LNCAP (cell line): ENCODE measurements around the gene ACP2.

Experiments
- TF ChIP-seq, protein P1 (sequence below): fragments of 450-650 bp; IDR thresholded peaks from 2 replicates; pipeline ENCODE4 v1.5.1; 2017; ENCODE audit warnings: mild to moderate bottlenecking

Gene ACP2

DNA sequence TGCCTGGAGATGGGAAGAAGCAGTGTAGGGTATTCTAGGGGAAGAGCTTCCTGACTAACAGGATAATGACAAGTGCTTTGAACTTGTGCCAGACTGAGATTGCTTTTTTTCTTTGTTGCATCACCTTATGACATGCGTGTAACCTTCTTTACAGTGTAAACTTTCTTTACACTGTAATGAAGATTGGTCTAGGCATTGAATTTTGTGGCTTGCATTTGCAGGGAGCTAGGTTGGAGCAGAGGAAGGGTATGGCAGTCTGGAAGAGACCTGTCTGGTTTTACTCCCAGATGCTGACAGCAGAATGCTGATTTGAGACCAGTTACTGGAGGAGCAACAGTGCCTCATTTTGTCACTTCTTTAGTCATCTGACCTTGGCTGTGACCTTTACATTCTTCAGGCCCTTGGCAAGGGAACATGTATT is 28.2 kb downstream of the ACP2 start:
- TF ChIP-seq, protein P1, sequence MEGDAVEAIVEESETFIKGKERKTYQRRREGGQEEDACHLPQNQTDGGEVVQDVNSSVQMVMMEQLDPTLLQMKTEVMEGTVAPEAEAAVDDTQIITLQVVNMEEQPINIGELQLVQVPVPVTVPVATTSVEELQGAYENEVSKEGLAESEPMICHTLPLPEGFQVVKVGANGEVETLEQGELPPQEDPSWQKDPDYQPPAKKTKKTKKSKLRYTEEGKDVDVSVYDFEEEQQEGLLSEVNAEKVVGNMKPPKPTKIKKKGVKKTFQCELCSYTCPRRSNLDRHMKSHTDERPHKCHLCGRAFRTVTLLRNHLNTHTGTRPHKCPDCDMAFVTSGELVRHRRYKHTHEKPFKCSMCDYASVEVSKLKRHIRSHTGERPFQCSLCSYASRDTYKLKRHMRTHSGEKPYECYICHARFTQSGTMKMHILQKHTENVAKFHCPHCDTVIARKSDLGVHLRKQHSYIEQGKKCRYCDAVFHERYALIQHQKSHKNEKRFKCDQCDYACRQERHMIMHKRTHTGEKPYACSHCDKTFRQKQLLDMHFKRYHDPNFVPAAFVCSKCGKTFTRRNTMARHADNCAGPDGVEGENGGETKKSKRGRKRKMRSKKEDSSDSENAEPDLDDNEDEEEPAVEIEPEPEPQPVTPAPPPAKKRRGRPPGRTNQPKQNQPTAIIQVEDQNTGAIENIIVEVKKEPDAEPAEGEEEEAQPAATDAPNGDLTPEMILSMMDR = no peak

DNA sequence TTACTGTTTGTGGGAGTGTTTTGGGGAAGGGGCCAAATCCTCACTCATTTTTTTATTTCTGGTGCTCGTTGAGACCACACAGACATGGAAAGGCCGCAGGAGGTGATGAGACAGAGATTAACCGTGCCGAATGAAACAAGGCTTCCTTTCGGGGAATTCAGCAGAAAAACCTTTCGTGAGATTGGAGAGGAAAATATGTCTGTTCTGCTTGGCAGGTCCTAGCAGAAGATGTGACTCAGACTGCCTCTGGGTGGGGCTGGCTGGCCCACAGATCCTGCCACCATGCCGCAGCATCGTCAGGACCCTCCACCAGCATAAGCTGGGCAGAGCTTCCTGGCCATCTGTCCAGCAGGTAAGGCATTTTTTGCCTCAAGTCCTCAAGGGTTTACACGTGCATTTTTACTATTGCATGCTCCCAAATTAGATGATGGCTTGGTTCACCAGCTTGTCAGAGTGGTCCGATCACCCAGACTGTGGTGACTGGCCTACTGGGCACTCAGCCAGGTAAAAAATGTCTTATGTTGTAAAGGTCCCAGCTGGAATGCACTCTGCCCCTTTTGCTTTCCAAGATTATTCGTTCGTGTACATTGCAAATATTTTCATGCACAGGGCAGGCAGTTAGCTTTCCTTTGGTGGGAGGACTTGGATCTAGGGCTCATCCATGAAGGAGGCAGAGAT is 32.4 kb downstream of the ACP2 start:
- TF ChIP-seq, protein P1 = no peak

DNA sequence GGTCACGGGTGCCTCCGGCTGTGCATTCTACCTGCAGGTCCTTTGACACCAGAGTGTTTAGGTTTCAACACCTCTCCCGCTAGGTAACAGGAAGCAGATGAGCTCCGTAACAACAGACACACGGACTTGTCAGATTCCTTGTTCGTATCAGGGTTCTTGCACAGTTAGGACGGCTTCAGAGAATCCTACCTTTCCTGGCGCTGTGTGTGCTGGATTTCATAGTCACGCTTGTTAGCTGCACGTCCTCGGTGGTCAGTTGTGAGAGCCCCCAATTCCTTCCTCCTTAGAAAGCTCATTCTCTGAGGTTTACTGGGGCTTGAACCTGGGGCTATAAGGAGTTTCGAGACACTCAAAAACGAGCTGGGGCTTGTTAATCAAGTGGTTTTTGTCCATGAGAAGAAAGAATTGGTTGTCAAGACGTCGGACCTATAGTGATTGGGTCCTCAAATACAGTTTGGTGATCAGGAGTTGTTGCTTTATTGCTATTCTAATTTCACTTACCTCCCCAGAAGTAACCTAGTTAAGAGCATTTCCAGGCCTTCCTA is 33.2 kb downstream of the ACP2 start:
- TF ChIP-seq, protein P1 = no peak

DNA sequence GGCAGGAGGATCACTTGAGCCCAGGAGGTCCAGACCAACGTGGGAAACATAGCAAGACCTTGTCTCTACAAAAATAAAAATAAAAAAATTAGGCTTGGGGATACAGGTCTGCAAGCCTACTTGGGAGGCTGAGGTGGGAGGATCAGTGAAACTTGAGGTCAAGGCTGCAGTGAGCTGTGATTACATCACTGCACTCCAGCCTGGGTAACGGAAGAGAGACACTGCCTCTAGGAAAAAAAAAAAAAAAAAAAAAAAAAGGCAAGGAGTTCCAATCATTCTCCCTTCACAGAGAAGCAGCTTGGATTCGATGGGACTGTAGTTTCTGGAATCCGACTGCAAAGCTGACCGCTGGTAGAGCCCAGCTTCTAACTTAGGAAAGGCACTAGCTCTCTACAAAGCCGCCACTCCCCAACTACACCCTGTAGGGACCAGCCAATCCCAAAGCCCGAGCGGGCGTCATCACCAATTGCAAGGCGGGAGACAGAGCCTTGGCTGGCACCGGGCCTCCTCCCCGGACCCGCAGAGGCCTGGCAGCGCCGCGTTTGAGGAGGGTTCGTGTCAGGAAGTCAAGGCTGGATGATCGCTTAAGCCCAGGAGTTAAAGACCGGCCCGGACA is 34.6 kb downstream of the ACP2 start:
- TF ChIP-seq, protein P1 = no peak

DNA sequence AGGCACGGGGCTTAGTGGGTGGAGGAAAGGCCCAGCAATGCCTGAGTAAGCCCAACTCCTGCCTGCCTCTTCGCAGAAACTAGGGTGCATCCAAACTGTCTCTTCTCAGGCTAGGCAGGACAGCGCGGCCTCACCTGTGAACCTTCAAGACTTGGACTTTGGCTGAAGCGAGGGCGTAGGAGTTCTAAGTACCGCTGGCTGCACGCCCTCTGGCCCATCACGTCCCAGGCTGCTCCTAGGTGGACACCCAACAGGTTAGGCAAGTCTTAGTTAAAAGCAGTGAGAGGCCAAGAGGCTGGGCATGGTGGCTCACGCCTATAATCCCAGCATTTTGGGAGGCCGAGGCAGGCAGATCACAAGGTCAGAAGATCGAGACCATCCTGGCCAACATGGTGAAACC is 35.7 kb downstream of the ACP2 start:
- TF ChIP-seq, protein P1 = no peak

DNA sequence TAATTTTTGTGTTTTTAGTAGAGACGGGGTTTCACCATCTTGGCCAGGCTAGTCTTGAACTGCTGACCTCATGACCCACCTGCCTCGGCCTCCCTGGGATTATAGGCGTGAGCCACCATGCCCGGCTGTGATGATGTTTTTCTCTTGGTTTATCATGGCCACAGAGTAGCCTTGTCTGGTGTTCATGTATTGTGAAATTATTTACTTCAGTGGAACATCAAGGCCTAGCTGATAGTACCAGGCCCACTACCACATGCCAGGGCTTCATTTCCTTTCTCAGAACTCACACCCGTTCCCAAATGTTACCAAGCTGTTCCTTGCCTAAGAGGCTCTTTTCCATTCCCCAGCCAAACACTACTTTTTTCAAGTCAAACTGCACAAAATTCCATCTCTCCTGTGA is 40.0 kb downstream of the ACP2 start:
- TF ChIP-seq, protein P1 = no peak

DNA sequence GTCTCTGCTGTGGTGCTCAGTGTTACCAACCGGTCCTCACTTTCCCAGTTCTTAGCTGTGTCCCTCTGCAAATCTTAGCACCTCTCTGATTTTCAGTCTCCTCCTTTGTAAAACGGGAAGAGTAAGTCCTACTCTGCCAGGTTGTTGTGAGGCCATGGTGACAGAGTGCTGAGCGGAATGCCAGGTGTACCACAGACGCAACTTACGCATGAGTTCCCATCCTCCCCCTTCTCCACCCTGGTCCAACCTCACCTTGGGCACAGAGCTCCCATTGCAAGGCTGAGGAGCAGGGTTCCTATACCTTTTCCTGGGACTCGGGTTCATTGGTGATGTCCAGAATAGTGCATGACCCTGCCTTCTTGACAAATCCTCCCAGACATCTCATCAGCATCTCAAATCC is 41.2 kb downstream of the ACP2 start:
- TF ChIP-seq, protein P1 = no peak
